Muscle of leg (tissue), 11 donors: ENCODE measurements around the gene PGS1. TPM values are rescaled to one million over a fixed set of nuclear protein-coding genes. Genes with fewer than 3 reads are reported as not detected.
A peak's percentile ranks its signal among the peaks of the same experiment; 100 is the strongest.

Experiments
- DNase-seq: peaks from one replicate; pipeline ENCODE4 v3.0.0; 2013
- H3K27ac ChIP-seq: one replicate; pipeline ENCODE4 v1.5.1; 2013; ENCODE audit warnings: mild to moderate bottlenecking, low read length, control low read depth
- H3K27me3 ChIP-seq: one replicate; pipeline ENCODE4 v1.6.1; 2013; ENCODE audit warnings: low read length; ENCODE audit not compliant: control insufficient read depth, insufficient read depth
- H3K36me3 ChIP-seq: one replicate; pipeline ENCODE4 v1.6.1; 2013; ENCODE audit warnings: low read length; ENCODE audit not compliant: control insufficient read depth, insufficient read depth
- H3K4me1 ChIP-seq: one replicate; pipeline ENCODE4 v1.6.1; 2013; ENCODE audit warnings: low read length; ENCODE audit not compliant: control insufficient read depth, insufficient read depth
- H3K4me3 ChIP-seq: one replicate; pipeline ENCODE4 v1.5.1; 2013; ENCODE audit warnings: low read length, control low read depth
- H3K9me3 ChIP-seq: replicated peaks from 2 replicates; pipeline ENCODE4 v1.6.1; 2013; ENCODE audit warnings: low read depth, low read length; ENCODE audit not compliant: control insufficient read depth
- WGBS: methylation state at CpG from one replicate; pipeline ENCODE4 v1.1.5; 2013; ENCODE audit warnings: missing lambda C conversion rate; ENCODE audit not compliant: insufficient coverage; 5-methylcytosine and 5-hydroxymethylcytosine counted together
- polyA plus RNA-seq, 8 donors: library from polyadenylated mRNA; unstranded; fragments of 120-200 nt; gene quantifications; one replicate each; pipeline versions ENCODE4 v1.2.1 to v1.2.3, GENCODE V29; 2013; ENCODE audit warnings: inconsistent platforms in 1 of 8, low replicate concordance in 1 of 8; ENCODE audit not compliant: insufficient read length in 8 of 8, insufficient read depth in 1 of 8
- total RNA-seq: library from RNA; stranded (reverse); fragments of 120-200 nt; gene quantifications from one replicate; pipeline ENCODE4 v1.2.4, GENCODE V29; 2013

The PGS1 gene
- total and polyA plus RNA-seq, 9 donors: 20.9 to 33.6 (median 27.1) TPM

DNA sequence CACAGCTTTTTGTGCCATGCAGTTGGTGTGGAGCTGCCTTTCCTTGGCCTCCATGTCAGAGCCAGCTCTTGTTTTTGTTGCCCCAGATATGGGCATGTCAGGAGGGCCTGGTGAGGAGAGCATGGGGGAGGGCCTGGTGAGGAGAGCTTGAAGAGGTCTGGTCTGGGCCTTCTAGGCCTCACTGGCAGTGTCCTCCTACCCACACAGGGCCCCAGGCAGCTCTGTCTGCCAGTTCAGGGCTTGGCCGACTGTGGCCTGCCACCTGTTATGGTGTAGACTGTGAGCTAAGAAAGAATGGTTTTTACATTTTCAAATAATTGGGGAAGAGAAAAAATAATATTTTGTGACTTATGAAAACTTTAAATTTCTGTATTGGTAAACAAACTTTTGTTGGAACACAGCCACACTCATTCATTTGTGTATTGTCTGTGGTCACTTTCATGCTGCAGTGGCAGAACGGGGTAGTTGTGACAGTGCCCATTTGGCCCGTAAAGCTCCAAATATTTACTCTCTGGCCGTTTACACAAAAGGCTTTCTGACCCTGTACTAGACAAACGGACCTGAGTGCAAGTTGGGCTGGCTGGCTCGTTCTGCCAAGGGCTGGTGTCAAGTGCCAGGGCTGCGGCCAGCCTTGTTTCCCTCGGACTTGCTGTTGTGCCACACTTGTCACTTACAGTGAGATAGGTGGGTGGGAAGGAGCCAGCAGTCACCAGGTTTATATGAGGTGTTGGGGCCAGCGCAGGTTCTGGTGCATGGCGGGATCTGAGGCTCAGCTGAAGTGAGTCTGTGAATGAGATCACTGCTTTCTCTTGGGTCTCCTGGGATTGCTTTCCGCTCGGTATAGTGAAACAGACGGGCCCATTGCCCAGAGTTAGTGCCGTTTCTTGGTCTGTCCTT is 18.2 kb downstream of the PGS1 start:
- no peaks in the 10 kb centered on the region for H3K9me3 ChIP-seq
- no peaks in the 10 kb centered on the region for H3K27me3 ChIP-seq
- H3K27ac ChIP-seq: peak overlapping the region; percentile 66
- peaks cover 66% of the 10 kb centered on the region for H3K36me3 ChIP-seq
- peaks cover 39% of the 10 kb centered on the region for H3K4me1 ChIP-seq
- WGBS: 59% methylated on average over 5 of the region's 14 CpGs
- peak; percentile 82 for DNase-seq
- H3K4me3 ChIP-seq: no peak overlapping the region

DNA sequence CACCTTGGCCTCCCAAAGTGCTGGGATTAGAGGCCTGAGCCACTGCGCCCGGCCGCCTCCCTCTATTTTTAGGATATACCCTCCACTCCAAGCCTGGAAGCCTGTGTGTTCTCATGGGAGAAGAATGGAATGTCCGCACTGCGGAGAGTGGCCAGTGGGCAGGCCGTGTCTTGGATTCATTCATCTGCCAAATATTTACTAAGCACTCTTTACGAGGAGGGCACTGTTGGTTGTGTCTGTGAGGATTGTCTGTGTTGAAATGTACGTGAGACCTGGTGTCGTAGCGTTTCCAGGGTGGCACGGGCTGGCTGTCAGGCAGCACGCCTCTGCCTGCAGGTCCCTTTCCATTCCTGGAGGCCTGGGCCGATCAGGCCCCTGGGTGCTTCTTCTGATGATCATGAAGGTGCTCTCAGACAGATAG is 19.2 kb downstream of the PGS1 start:
- no peaks in the 10 kb centered on the region for H3K9me3 ChIP-seq
- H3K4me1 ChIP-seq: peaks cover 43% of the 10 kb centered on the region
- no CpG with 5 or more reads among the region's 13 CpGs for WGBS
- peak; percentile 70 for DNase-seq
- peak overlapping the region; percentile 76 for H3K27ac ChIP-seq
- no peaks in the 10 kb centered on the region for H3K27me3 ChIP-seq
- no peak overlapping the region for H3K4me3 ChIP-seq
- peaks cover 70% of the 10 kb centered on the region for H3K36me3 ChIP-seq

DNA sequence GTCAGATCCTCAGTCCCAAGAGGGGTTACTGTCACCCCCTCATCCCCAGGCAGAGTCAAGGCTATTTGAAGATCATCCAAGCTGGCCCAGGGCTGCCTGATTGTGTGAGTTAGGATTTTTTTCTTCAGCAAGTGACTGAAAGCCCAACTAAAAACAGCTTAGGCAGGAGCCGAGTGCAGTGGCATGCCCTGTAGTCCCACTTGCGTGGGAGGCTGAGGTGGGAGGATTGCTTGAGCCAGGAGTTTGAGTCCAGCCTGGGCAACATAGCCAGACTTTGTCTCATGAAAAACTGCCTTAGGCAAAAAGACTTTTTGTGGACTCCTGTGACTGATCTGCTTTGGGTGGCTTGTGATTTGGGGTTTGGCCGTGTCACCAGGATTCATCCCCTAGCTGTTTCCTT is 19.9 kb downstream of the PGS1 start:
- peaks cover 43% of the 10 kb centered on the region for H3K4me1 ChIP-seq
- peaks cover 74% of the 10 kb centered on the region for H3K36me3 ChIP-seq
- no peak overlapping the region for H3K4me3 ChIP-seq
- 65% methylated on average over 3 of the region's 3 CpGs for WGBS
- no peaks in the 10 kb centered on the region for H3K27me3 ChIP-seq
- DNase-seq: no peak
- peak overlapping the region; percentile 76 for H3K27ac ChIP-seq
- H3K9me3 ChIP-seq: no peaks in the 10 kb centered on the region

DNA sequence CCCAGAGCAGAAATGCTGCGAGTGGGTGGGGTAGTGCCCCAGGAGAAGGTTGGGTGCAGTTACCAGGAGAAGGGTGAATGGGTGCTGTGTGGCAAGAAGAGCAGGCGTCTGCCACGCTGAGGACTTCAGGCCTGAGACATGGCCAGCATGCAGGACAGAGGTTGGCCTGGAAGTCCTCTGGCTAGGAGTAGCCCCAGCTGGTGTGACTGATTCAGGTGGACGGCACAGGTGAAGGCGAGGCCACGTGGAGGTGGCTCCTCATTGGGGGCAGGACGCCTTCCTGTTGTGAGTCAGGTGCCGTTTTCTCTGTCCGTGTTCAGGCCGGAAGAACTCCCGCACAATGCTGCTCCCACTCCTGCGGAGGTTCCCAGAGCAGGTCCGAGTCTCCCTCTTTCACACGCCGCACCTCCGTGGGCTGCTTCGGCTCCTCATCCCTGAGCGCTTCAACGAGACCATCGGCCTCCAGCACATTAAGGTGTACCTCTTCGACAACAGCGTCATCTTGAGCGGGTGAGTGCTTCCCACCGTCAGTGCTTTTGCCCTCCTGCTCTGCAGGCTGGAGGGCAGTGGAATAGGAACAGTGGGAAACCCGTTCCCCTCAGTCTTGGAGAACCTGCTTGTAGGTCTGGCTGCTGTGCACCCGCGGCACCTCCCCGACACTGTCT is 20.7 kb downstream of the PGS1 start:
- H3K4me1 ChIP-seq: peaks cover 43% of the 10 kb centered on the region
- DNase-seq: no peak

DNA sequence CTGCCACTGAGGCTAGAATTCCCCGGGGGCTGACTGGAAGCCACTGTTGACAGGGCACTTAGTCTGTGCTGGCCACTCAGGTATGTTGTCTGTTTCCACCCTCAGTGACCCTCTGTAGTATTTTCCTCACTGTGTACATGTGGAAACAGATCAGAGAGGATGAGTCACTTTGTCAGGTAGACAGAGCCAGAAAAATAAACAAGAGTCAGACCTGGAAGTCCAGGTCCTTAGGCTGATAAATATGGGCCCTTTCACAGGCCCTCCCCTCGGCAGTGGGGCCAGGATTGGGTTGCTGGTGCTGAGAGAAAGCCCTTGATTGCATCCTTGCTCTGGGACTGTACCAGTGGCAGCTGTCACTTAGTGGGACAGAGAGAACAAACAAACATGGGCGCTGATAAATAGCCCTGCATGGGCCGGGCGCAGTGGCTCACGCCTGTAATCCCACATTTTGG is 21.3 kb downstream of the PGS1 start:
- H3K36me3 ChIP-seq: peaks cover 78% of the 10 kb centered on the region
- H3K27me3 ChIP-seq: no peaks in the 10 kb centered on the region
- no peaks in the 10 kb centered on the region for H3K9me3 ChIP-seq
- 80% methylated on average over 6 of the region's 6 CpGs for WGBS
- no peak overlapping the region for H3K27ac ChIP-seq
- H3K4me1 ChIP-seq: peaks cover 43% of the 10 kb centered on the region
- DNase-seq: no peak
- H3K4me3 ChIP-seq: no peak overlapping the region

More for the DNA sequence above, 20.7 kb downstream of the PGS1 start:
- Histone ChIP-seq H3K27me3 (no peaks in the 10 kb centered on the region), H3K36me3 (peaks cover 75% of the 10 kb centered on the region), H3K4me3 (no peak overlapping the region), H3K9me3 (no peaks in the 10 kb centered on the region), H3K27ac (no peak overlapping the region)
- WGBS: 88% methylated on average over 28 of the region's 28 CpGs

DNA sequence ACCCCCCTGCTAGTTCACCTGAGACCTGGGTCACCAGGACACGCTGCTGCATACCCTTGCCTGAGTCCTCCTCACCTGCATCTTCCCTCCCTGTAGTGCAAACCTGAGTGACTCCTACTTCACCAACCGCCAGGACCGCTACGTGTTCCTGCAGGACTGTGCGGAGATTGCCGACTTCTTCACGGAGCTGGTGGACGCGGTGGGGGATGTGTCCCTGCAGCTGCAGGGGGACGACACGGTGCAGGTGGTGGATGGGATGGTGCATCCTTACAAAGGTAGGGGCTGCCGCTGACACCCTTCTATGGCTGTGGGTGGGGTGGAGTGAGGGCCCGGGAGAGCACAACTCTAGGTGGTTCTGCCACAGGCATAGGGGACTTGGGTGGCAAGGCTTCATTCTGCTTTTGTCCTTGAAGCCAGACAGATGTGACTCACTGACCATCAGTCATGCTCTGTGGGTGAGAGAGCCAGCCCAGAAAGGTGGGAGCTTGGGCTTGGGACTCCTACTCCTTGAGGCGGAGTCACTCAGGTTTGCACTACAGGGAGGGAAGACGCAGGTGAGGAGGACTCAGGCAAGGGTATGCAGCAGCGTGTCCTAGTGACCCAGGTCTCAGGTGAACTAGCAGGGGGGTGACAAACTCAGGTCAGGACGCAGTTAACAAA is 22.3 kb downstream of the PGS1 start:
- WGBS: 94% methylated on average over 16 of the region's 17 CpGs
- H3K27me3 ChIP-seq: no peaks in the 10 kb centered on the region
- H3K27ac ChIP-seq: no peak overlapping the region
- peaks cover 77% of the 10 kb centered on the region for H3K36me3 ChIP-seq
- peaks cover 39% of the 10 kb centered on the region for H3K4me1 ChIP-seq
- no peaks in the 10 kb centered on the region for H3K9me3 ChIP-seq
- no peak overlapping the region for H3K4me3 ChIP-seq
- no peak for DNase-seq

DNA sequence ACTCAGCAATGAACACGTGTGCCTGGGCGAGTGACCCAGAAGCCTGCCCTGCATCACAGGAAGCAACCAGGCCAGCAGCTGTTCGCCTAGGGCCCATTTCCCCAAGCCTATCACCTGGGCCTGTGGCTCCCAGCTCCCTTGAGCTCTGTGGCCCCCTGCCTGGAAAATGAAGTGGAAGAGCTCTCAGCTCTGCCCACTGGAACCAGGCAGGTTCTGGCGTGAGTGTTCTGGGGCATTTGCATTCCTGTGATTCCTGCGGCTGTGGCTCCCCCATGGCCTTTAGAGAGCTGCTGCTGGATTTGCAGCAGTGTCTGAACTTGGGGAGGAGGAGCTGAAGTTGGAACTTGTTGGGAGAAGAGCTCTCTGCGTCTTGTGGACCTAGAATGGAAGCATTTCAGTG is 22.8 kb downstream of the PGS1 start:
- Histone ChIP-seq H3K4me3 (no peak overlapping the region), H3K27ac (no peak overlapping the region), H3K4me1 (peaks cover 35% of the 10 kb centered on the region), H3K9me3 (no peaks in the 10 kb centered on the region), H3K36me3 (peaks cover 79% of the 10 kb centered on the region), H3K27me3 (no peaks in the 10 kb centered on the region)
- DNase-seq: no peak
- 49% methylated on average over 4 of the region's 6 CpGs for WGBS

DNA sequence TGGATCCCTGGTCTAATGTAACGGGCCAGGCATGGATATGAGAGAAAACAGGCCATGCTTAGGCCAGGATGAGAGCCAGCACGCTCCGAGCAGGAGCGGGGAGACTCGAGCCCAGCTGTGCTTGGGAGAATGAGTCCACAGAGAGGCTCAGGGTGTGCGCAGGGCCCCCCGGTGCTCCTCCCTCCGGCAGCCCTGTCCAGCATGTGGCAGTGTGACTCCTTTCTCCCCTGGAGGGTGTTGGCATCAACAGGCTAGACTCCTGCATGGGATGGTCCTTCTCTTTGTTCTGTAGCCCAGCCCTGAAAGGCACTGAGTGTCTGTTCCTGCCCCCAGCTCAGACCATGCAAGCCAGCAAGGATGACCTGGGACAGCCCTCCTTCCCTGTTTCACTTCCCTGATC is 23.4 kb downstream of the PGS1 start:
- peaks cover 32% of the 10 kb centered on the region for H3K4me1 ChIP-seq
- DNase-seq: no peak

DNA sequence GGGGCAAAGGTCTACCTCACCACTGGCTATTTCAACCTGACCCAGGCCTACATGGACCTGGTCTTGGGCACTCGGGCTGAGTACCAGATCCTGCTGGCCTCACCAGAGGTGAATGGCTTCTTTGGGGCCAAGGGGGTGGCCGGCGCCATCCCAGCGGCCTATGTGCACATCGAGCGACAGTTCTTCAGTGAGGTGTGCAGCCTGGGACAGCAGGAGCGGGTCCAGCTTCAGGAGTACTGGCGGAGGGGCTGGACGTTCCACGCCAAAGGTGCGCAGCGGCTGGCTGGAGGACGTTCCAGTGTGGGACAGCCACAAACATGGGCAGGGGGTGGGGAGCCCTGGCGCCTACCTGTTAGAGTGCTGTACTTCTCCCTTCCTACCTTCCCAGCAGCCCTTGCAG is 25.4 kb downstream of the PGS1 start:
- Histone ChIP-seq H3K27me3 (no peaks in the 10 kb centered on the region), H3K4me3 (no peak overlapping the region), H3K9me3 (no peaks in the 10 kb centered on the region), H3K27ac (no peak overlapping the region), H3K36me3 (peaks cover 80% of the 10 kb centered on the region), H3K4me1 (peaks cover 29% of the 10 kb centered on the region)
- DNase-seq: no peak
- WGBS: 89% methylated on average over 8 of the region's 14 CpGs

More for the DNA sequence above, 23.4 kb downstream of the PGS1 start:
- H3K27me3 ChIP-seq: no peaks in the 10 kb centered on the region
- no peaks in the 10 kb centered on the region for H3K9me3 ChIP-seq
- H3K4me3 ChIP-seq: no peak overlapping the region
- 45% methylated on average over 6 of the region's 8 CpGs for WGBS
- H3K27ac ChIP-seq: no peak overlapping the region
- H3K36me3 ChIP-seq: peaks cover 82% of the 10 kb centered on the region

DNA sequence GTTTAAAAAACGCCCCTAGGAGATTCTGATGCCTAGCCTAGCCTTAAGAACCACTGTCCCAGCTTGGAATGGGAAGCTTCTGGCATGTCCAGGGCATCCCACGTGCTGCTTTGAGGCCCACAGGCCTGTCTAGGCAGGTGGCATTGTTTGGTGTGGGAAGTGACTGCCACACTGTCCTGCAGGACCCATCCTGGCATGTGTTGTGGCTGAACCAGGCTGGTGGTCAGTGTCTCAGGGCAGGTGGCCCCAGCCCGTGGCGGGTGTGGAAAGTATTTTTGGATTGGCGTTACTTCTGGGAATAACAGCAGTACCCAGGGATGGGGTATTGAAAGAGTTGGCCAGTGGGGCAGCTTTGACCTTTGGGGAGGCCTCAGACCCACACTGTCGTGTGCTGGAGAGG is 27.9 kb downstream of the PGS1 start:
- H3K9me3 ChIP-seq: no peaks in the 10 kb centered on the region
- DNase-seq: no peak
- H3K4me3 ChIP-seq: no peak overlapping the region
- H3K4me1 ChIP-seq: peaks cover 43% of the 10 kb centered on the region
- peaks cover 56% of the 10 kb centered on the region for H3K36me3 ChIP-seq
- 86% methylated on average over 4 of the region's 6 CpGs for WGBS
- no peaks in the 10 kb centered on the region for H3K27me3 ChIP-seq
- no peak overlapping the region for H3K27ac ChIP-seq
